Stimulated activated CD4-positive, alpha-beta T cell treated with anti-CD3 and anti-CD28 coated beads, TNF-alpha, amount 100 ng/mL, for 1 hour (primary cell): Measurements from ENCODE around the gene BIRC5.

Experiments
- DNase-seq, 3 donors: peaks; one replicate each; pipeline ENCODE4 v3.0.0-alpha.2; 2020; ENCODE audit warnings: low read depth in 3 of 3, low spot score in 1 of 3

Gene BIRC5

DNA sequence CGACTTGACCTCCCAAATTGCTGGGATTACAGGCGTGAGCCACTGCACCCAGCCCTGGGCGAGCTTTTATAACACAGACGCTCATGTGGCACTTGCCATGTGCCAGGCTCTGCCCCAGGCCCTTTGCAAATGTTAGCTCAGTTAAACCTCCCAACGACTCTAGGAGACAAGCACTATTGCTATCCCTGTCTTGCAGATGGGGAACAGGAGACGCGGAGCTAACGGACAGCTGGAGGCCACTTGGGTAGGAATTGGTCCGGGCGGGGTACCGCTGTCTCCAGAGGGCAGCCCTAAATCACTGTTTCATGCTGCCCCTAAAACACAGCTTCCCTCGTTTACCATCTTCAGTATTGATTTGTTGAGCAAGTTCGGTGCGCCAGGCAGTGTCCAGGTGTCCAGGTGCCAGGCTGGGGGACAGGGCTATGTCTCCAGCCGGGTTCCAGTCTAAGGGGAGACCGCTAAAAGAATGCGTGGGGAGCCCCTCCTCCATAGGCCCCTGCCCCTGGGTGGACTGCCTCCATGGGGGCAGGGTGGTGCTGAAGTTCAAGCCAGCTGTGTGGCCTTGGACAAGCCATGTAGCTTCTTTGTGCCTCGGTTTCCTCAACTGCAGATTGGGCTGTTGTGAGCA, 41.1 kb downstream of the BIRC5 start:
- DNase-seq = no peak

DNA sequence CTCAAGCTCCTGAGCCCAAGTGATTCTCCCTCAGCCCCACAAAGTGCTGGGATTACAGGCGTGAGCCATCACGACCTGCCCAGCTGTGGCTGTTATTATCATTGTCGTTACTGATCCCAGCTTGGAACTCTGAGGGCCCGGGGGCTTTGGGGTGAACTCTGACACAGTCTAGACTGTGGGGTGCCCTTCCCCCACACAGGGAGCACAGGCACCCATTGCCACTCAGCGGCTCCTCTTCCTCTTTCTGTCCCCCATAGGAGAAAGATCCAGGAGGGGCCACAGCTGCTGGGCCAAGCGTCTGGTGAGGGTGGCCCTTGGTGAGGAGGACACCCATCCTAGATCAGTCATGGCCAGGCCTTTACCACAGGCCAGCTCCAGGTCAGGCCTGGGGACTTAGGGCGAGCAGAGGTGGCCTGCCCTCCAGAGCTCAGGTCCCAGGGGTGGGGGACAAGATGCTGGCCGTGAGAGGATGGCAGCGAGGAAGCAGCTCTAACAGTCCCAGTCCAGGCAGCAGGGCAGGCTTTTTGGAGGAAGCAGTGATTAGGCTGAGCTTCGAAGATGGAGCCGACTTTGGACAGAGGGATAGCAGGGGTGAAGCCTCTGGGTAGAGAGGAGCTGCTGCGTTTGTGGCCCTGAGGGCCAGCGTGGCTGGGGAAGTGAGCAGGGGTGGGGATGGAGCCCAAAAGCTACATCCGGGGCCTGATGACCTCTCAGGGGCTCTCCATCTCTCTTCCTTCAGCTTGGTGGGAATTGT, 42.1 kb downstream of the BIRC5 start:
- no peak for DNase-seq

DNA sequence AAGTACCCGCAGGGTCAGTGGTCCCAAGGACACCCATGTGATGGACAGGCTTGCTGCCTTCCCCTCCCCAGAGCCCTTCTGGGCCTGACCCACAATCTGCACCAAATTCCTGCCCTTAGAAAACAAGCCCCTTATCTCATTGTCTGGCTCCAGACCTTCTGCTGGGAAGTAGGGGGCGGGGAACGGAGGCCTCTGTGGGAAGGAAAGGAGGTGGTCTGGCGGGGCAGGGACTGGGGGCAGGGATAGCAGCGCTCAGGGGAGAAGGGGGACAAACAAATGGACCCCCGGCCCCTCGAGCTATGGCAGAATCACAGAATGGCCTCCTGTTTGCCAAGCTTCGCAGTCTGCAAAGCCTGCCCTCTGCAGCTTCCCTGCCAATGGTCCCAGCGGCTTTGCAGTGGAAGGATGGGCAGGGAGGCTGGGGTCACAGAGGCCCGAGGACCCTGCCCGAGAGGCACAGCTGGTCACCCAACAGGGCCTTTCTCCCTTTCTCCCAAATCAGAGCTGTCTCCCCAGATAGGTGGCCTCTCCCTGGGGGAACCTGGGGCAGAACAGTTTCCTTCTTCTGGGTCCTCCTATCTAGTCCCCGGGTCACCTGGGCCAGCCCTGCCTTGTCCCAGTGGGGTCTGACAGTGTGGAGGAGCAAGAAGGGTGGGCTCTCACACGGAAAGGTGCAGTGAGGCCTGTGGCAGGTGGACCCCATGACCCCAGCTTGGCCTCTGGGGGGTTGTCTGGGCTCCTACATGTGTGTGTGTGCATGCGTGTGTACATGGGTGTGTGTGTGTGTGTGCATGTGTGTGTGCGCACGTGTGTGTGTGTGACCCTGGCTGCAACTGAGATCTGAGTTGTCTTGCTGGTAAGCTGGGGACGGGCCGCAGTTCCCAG, 42.9 kb downstream of the BIRC5 start:
- no peak for DNase-seq

DNA sequence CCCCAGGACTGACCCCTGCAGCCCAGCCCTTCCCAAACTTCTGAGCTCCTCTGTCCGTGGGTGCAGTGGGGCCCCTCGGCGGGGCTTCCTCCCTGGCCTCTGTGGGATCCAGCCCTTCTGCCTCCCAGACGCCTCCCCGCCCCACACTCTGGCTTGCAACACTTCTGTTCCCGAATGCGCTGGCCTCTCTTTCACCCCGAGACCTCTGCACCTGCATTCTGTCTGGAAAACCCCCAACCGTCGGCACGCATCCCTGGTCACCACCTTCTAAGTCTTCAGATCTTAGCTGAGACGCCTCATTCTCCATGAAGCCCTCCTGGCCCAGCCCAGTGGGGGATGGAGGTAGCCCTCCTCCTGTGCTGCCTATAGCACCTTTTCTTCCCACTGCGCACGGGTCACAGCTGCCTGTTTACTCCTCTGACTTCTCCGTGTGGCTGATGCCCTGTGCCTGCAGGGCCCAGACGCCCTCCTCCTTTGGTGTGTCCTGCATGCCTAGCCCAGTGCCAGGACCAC, 43.8 kb downstream of the BIRC5 start:
- DNase-seq = no peak

DNA sequence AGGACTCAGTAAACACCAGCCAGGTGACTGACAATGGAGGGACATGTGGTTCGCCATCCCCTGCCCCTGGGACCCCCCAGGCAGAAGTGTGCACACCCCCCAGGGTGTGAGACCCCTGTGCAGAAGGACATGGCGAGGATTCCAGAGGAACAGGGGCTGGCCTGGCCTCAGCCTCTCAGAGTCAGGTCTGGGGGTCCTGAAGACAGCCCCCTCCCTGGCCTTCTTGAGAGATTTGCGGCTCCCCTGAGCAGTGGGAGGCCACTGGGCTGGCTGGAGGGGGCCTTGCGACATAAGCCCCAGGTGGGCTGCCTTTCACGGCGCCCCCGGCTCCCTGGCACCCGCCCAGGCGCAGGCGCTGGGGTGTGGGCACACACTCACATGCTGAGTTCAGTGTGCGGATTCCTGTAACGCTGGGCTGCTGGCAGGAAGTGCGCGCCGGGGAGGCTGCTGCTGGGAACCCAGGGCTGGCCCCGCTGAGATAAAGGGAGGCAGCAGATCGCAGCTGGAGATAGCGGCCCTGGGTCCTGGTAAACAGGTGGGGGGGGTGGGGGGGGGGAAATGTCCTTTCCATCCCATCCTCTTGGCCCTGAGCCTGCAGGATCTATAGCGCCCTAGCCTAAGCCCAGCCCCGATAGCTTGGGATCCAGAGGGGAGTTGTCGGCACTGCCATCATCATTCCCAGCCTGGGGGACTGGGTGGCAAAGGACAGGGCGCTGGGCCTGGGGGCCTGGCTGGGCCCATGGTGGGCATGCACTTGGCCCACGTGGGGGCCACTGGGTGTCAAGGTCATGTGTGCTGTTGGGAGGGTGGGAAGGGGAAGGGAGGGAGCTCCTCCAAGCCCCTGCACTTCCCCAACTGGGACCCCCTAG, 44.5 kb downstream of the BIRC5 start:
- DNase-seq = peak; percentile 45 to 54 (median 52)

DNA sequence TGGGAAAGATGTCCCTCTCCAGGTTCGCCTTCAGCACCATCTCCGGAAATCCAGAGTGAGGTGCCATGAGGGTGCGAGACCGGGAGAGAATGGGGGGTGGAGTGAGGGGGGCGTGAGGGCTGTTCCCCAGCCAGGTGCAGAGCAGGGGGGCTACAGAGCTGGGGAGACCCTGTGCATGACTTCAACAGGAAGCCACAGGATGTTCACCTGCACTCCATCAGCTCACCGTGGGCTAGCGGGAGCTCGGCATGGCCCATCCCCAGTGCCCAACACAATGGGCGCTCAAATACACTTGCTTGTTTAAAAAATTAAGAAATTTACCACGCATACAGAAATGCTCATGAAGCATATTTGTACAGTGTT, 45.1 kb downstream of the BIRC5 start:
- no peak for DNase-seq

DNA sequence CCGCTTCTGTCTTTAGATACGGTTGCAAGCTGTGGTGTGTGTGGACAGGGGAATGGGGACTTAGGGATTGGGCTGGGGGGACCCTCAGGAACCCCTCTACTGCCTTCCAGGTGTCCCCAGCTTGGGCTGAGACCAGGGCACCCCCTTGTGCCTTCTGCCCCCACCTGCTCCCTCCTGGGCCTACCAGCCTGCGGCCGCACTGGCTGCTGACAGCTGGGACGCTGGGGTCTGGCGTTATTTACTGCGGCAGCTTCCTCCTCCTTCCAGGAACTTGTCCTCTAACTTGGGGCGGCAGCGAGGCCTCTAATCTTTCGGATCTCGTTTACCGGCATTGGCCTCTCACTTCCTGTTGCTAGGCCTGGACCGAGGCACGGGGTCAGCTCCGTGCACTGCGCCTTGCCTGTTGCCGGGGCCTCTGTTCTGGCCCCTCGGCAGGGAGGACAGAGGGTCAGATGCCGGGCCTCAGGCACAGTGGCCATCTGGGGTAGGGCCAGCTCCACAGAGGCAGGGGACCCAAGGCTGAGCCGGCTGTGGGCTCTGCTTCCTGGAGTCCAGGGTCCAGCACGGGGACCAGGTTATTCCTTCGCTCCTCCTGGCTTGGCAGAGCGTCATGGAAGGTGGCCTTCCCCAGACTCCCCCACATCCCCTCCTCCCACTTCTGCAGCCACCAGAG, 49.1 kb downstream of the BIRC5 start:
- DNase-seq = no peak

DNA sequence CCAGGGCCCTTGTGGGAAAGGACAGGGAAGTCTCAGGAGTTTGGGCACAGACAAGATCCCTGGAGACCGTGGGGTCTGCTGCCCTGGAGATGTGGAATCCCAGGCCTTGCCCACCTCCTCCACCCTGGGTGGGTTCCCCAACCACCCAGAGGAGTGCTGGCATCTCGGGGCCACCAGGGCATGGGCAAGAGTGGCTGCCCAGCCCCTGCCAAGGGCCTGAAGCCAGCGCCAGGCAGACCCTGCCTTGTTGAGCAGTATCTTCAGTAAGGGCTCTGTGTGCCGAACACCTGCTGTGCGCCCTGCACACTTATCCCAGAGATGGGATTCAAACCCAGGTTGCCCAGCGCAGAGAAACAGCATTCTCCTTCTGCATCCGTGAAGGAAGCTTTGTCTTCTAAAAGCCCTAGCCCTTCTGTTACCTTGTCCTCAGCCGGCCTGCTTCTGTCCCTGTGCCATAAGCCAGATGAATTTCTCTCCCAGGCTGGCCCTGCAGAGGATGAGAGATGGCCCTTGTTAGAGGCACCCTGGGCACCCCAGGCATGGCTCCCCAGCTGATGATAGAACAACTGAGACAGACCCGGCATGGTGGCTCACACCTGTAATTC, 49.8 kb downstream of the BIRC5 start:
- no peak for DNase-seq

DNA sequence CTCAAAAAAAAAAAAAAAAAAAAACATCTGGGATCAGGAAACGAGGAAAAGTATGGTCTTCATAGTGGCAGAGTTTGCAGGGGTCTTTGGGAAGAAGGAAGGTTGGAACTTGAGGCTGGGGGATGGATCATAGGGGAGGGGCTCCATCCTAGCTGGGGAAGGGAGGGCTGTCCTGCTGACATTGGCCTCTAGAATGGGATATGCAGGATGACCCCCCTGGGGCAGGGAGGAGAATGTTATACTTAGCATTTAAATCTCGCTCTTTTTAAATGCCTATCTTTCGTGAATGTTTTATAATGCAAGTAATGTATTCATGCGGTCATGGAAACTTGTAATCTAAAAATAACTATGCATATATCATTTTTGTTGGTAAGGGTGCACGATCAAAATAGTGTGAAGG, 50.5 kb downstream of the BIRC5 start:
- no peak for DNase-seq

DNA sequence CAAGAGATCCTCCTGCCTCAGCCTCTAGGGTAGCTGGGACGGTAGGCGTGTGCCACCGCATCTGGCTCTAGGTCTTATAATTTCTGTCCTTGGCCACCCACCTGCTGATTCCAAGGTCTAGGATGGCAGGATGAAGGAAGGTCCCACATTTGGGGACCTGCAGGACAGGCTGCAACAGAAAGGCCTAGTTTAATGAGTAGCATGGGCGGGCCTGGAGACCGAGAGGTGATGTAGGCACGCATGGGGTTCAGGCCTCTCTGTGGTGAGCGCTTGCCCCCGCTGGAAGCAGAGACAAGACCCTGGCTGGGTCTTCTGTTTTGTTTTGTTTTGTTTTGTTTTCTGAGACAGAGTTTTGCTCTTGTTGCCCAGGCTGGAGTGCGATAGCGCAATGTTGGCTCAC, 51.1 kb downstream of the BIRC5 start:
- no peak for DNase-seq

DNA sequence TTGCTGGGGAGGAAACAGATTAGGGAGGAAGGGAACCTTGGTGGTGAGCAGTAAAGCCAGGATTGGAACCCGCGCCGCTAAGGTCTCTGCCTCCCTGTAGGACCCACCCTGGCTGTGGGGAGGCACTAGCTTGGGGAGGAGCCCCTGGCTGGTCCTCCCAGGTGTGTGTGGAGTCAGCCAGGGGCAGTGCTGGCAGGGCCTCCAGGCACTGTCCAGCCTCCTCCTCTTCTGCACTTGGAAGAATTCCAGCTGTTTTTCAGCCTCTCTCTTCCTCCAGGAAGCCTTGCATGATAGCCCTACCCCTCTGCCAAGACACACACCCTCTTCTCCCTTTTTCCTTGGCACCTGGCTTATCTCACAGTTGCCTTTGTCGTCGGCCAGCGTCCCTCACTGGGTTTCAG, 52.2 kb downstream of the BIRC5 start:
- no peak for DNase-seq

DNA sequence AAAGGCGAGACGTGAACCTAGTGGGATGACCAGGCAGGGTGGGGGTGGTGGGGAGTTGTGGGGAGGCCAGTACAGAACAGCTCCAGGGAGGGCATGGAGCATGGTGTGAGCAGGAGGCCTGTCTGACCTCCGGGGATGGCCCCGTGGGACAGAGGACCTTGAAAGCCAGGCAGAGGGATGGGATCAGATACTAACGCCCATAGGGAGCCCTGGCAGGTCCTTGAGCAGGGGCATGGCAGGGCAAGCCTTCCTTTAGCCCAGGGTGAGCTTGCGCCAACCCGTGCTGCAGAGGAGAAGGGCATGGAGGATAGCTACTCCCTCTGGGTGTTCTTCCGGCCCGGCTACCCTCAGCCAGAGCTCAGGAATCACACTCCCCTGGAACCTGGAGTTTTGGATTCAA, 52.7 kb downstream of the BIRC5 start:
- no peak for DNase-seq

DNA sequence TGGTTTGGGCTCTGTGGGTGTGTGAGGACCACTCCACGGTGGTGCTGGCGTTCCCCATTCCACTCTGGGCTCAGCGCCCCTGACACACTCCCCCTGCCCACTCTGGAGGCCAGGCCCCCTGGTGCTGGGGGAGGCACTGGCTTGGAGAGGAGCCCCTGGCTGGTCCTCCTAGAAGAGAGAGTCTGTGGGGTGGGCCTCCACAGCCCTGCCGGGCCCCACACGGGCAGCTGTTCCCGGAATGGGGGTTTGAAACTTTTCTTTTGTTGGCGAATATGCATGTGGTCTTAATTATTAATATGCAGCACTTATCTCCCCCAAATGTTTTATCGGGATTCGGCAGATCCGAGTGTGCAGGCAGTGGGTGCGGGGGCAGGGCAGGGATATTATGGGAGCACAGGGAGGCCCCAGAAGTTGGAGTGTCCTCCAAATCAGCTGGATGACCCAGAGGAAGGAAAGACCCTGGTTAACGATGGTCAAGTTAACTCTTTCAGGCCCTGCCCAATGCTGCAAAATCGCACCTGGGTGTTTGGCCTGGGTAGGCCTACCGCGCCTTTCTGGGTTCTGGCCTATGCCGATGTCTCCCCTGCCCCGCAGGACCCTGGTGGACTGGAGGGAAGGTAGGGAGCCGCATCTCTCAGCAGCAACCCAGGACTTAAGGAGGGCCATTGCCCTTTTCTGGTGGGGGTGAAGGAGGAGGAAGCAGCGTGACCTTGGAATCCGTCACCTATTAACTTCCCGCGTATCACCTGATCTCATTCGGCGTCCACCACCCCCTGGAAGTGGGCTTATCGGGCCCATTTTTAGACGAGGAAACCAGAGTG, 53.4 kb downstream of the BIRC5 start:
- DNase-seq = no peak

DNA sequence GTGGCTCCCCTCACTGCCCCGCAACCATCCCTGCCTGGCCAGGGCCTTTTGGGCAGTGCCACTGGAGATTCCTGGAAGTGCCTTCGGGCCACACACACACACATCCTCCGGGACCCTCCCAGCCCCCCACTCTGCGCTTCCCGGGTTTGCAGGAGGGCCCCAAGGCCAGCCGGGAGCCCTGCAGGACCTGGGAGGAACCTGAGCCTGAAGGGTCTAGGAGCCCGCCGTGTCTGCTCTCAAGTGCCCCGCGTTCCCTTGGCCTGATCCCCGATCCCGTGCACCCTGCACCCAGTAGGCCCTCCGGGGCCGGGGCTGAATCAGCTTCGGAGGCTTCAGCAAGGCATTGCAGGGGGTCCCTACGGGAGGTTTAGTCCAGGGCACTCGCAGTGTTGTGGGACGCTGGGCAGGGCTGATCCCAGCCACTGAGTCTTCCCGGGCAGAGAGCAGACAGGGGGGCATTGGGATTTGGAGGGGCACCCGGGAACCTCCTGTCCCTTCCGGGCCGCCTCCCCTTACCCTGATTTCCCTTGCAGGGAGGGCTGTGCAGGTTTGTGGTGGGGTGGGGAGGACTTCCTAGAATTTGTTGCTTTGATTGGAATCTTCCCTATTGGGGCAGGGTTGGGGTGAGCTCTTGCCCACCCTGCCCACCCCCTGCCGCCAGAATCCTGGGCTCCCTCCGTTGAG, 54.3 kb downstream of the BIRC5 start:
- DNase-seq = no peak

DNA sequence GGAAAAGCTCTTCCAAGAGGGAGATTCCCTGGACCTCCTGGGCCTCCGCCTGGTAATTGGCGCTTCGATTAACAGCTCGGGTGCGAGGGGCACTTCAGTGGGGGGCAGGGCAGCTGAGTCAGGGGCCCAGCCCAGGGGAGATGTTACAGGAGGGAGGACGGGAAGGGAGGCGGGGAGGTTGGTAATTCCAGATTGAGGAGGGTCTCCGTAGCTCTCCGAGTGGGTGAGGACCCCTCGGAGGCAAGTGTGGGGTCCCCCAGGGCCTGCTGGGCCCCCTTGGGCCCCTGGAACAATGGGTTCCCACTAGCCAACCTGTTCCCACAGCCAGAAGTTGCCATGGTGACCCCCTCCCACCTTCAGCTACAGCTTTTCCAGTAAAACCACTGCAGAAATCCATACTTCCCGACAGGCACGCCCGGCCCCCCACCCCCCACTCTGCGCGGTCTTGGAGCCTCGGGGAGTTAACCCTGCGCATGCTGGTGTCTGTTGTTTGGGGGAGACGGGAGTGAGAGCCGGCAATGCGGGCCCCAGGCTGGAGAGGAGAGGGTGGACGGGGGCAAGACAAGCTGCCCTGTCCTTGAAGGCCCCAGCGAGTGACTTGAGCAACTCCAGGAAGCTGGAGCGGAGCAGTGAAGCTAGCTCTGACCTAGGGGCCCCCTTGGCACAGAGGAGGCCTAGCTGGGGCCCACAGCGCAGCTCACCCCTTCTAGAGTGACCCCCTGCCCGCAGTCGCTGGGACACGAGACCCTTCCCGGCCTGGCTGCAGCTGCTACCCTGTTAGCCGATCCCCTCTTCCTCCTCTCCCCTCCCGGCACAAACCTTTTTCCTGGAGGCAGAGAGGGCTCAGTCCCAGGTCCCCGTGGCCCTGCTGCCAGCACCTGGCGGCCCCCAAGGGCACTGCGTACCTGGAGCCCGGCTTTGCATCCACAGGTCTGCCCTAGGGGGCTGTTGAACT, 55.2 kb downstream of the BIRC5 start:
- DNase-seq = no peak

DNA sequence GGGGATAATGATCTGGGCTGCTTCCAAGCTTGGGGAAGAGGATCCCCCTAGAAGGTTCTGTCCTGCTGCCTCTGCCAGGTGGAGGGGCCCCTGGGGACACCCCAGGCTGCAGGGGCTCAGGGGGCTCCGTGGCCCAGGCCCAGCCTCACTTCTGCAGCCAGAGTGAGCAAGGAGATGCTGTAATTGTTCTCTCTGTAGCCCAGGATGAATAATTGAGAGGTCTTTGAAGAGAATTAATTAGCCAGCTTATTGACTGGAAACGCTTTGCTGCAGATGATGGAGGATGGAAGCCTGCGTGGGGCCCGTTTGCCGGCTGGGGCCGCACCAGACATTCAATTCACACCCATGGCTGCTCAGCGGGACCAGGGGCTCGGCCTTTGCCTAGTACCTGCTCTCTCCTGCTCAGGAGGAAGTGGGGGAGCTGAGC, 55.9 kb downstream of the BIRC5 start:
- DNase-seq = no peak

DNA sequence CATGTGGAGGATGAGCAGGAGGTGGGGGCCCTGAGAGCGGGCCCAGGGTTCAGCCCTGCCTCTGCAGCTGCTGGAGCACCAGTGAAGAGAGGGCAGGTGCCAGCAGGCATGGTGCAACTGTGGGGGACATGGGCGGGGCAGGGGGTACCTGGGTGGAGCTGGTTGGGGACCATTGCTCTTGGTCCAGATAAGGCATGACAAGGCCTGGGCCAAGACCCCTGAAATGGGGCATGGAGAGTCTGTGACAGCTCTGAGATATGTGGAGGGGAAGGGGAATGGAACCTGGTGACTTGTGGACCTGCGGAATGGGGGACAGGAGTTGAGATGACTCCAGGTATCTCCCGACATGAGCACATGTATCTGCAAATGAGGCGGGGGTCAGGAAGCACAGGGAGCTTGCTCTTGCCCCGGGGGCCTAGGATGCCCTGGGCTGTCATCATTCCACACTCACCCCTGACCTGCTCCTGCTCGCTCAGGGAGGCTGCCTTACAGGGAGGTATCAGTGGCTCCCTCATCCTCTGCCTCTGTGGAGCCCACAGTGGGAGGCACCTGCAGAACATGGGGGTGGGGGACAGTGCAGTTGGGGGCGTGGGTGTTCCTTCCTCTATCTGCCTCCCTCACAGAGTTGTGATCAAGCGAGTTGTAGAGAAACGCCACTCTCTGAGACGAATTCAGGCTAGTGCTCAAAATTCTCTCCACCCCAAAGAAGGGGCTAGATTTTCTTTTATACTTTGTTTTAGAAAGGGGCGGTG, 57.5 kb downstream of the BIRC5 start:
- DNase-seq = no peak
